ENCODE results near the gene SLC26A2. TPM values are rescaled to one million over a fixed set of nuclear protein-coding genes. Genes with fewer than 3 reads are reported as not detected.

The SLC26A2 gene
- total and polyA plus RNA-seq, 2 of the 8 experiments (the other 6 are each of a cell fraction or from before 2014, with no cell fraction given), result 3.7 to 11.4 TPM

GRCh38 chr5:149988126-149988525 is 27.6 kb downstream of the SLC26A2 start:
- H3K79me1 ChIP-seq (ENCODE audit: low read depth, low read length), result no peaks in the 10 kb centered on the region; the same call in 1 of the 2 replicates
- no peak overlapping the region for H3K9ac ChIP-seq (replicated peaks in 1 of 4; ENCODE audit: extremely low read depth in 1 of 4, low read depth in 3 of 4, low read length in 3 of 4)
- H3K4me1 ChIP-seq (replicated peaks in 1 of 4; ENCODE audit: control insufficient read depth in 3 of 4, insufficient read depth in 4 of 4, low read length in 3 of 4), result no peaks in the 10 kb centered on the region
- no peaks in the 10 kb centered on the region for H3K27me3 ChIP-seq (replicated peaks in 1 of 4; ENCODE audit: control insufficient read depth in 3 of 4, extremely low read depth in 1 of 4, insufficient read depth in 3 of 4, low read length in 3 of 4)
- H3K23me2 ChIP-seq (ENCODE audit: low read depth, low read length), result no peaks in the 10 kb centered on the region
- H2BK12ac ChIP-seq (ENCODE audit: low read depth, low read length), result no peak overlapping the region
- no peak overlapping the region for H2BK15ac ChIP-seq (ENCODE audit: low read length)
- H3K14ac ChIP-seq (ENCODE audit: insufficient read length), result no peak overlapping the region
- no peak overlapping the region for H2BK120ac ChIP-seq (replicated peaks; ENCODE audit: low read depth, low read length)
- H2BK20ac ChIP-seq (ENCODE audit: low read length), result no peak overlapping the region
- H2BK5ac ChIP-seq (ENCODE audit: low read depth, low read length), result no peak overlapping the region
- CTCF ChIA-PET (ENCODE audit: partially characterized antibody), result interaction anchor here (2.2 kb wide), 1 partner anchor 154 kb away, joined by 14 read pairs; no protein-coding TSS in a partner anchor
- H3K27ac ChIP-seq (ENCODE audit: low read depth, low read length), result no peak overlapping the region
- no peak overlapping the region for H4K8ac ChIP-seq (ENCODE audit: extremely low read depth, insufficient read depth, low read length)
- no peak overlapping the region for H4K5ac ChIP-seq (ENCODE audit: insufficient read length, low read depth, low read length)
- FAIRE-seq (no peak), DNase-seq (ENCODE audit: low read depth in 1 of 2, low spot score in 2 of 2) (no peak)
- no peaks in the 10 kb centered on the region for H3K36me3 ChIP-seq (ENCODE audit: control insufficient read depth in 2 of 4, insufficient read depth in 4 of 4, low read length in 3 of 4)
- H4K20me1 ChIP-seq (replicated peaks in 1 of 2; ENCODE audit: control insufficient read depth in 1 of 2, insufficient read depth in 2 of 2, low read length in 2 of 2), result no peaks in the 10 kb centered on the region
- H3K18ac ChIP-seq (ENCODE audit: extremely low read depth, low read length), result no peak overlapping the region
- H3K4me2 ChIP-seq (ENCODE audit: insufficient read depth in 1 of 2, low read depth in 2 of 2, low read length in 2 of 2), result no peak overlapping the region
- no peak overlapping the region for H3K4me3 ChIP-seq (ENCODE audit: extremely low read depth in 1 of 4, insufficient read depth in 2 of 4, low read depth in 3 of 4, low read length in 4 of 4)
- no peak overlapping the region for H2AFZ ChIP-seq (ENCODE audit: low read length)
- H4K91ac ChIP-seq (replicated peaks; ENCODE audit: insufficient read length, low read length), result no peak overlapping the region
- H3K9me3 ChIP-seq (ENCODE audit: insufficient read depth in 2 of 2, low read depth in 1 of 2, low read length in 1 of 2), result no peaks in the 10 kb centered on the region
- H2AK5ac ChIP-seq (ENCODE audit: low read depth, low read length), result no peak overlapping the region
- WGBS, 2 experiments (ENCODE audit: extremely low coverage in 1 of 2, insufficient coverage in 1 of 2, insufficient read length in 1 of 2, insufficient replicate concordance in 2 of 2, low coverage in 1 of 2, low lambda C conversion rate in 2 of 2, missing lambda C conversion rate in 1 of 2), result 83% methylated on average over 5 of the region's 5 CpGs; no CpG with 5 or more reads in 1 of the 2 experiments
- POLR2A ChIA-PET (ENCODE audit: partially characterized antibody), result no interaction called here
- no peak overlapping the region for H3K4ac ChIP-seq (replicated peaks; ENCODE audit: insufficient read length, low read depth, low read length)
- no peaks in the 10 kb centered on the region for H3K79me2 ChIP-seq (ENCODE audit: control insufficient read depth in 1 of 2, insufficient read depth in 2 of 2, low read length in 2 of 2)
- H3K23ac ChIP-seq (ENCODE audit: insufficient read length), result no peak overlapping the region
- no peak overlapping the region for H3K56ac ChIP-seq (replicated peaks; ENCODE audit: insufficient read length, low read depth, low read length)
- no peak for TF ChIP-seq SUZ12 (IDR thresholded peaks at IDR 0.05; ENCODE audit: low read length)
- TF ChIP-seq CHD1 (IDR thresholded peaks at IDR 0.05; ENCODE audit: low read depth, low read length), result no peak
- TF ChIP-seq CHD2 (IDR thresholded peaks at IDR 0.05; ENCODE audit: low read length), result no peak
- no peak for TF ChIP-seq JUND (IDR thresholded peaks at IDR 0.05; ENCODE audit: low read length)
- no peak for TF ChIP-seq FOSL1 (IDR thresholded peaks at IDR 0.05; ENCODE audit: insufficient read depth, low read depth, low read length)
- no peak for TF ChIP-seq E2F6 (IDR thresholded peaks at IDR 0.05)
- TF ChIP-seq POLR2AphosphoS5 (IDR thresholded peaks at IDR 0.05; ENCODE audit: low read depth, low read length), result no peak
- no peak for TF ChIP-seq POLR2A (IDR thresholded peaks at IDR 0.05; ENCODE audit: control extremely low read depth in 1 of 2, low read depth in 2 of 2, low read length in 2 of 2)
- TF ChIP-seq RNF2 (IDR thresholded peaks at IDR 0.05; ENCODE audit: borderline replicate concordance, low read depth, low read length, missing control alignments, poor library complexity, severe bottlenecking), result no peak
- TF ChIP-seq EZH2 (IDR thresholded peaks at IDR 0.05; ENCODE audit: low read depth, low read length, severe bottlenecking), result no peak
- TF ChIP-seq POU5F1 (IDR thresholded peaks at IDR 0.05; ENCODE audit: low read depth, low read length), result no peak
- no peak for TF ChIP-seq KDM4A (IDR thresholded peaks at IDR 0.05; ENCODE audit: low read depth, low read length, severe bottlenecking)
- TF ChIP-seq SP4 (IDR thresholded peaks at IDR 0.05; ENCODE audit: low read length), result no peak
- TF ChIP-seq CEBPB (IDR thresholded peaks at IDR 0.05; ENCODE audit: low read depth, low read length), result no peak
